ENCODE results near the gene AP4E1.
"Not testable (repeated sequence)": the region's sequence is repeated elsewhere in the genome, so short reads cannot be mapped to it uniquely, and the experiment has no call there.

- not testable (repeated sequence) for TF ChIP-seq ZNF274 (IDR thresholded peaks at IDR 0.05; ENCODE audit: low read depth, low read length); YY1 (IDR thresholded peaks at IDR 0.05; ENCODE audit: insufficient read depth, insufficient read length); SUZ12 (IDR thresholded peaks at IDR 0.05; ENCODE audit: extremely low read depth, insufficient read depth, insufficient read length)
Observed at GRCh38 chr15:50919359-50919758, 10.9 kb downstream of the AP4E1 start.
